GM12872 (cell line): ENCODE measurements around the gene CIPC.

Experiments
- CTCF ChIP-seq: IDR thresholded peaks from 3 replicates; pipeline ENCODE4 v1.5.1; 2011; ENCODE audit warnings: low read depth, mild to moderate bottlenecking, low read length, moderate library complexity; ENCODE audit not compliant: insufficient read depth

The CIPC gene

GRCh38 chr14:77087631-77088030, 10.4 kb upstream of the CIPC start:
- TF ChIP-seq CTCF = no peak

GRCh38 chr14:77088219-77088618, 9.8 kb upstream of the CIPC start:
- TF ChIP-seq CTCF = no peak

- TF ChIP-seq CTCF = no peak
These were observed 9.4 kb upstream of the CIPC start for GRCh38 chr14:77088645-77089044.

- no peak for TF ChIP-seq CTCF
These were observed 6.5 kb upstream of the CIPC start for GRCh38 chr14:77091518-77091917.

- no peak for TF ChIP-seq CTCF
These were observed 5.4 kb upstream of the CIPC start for GRCh38 chr14:77092676-77093075.

- TF ChIP-seq CTCF = peak; percentile 81
These were observed 3.3 kb upstream of the CIPC start for GRCh38 chr14:77094672-77095284.

- TF ChIP-seq CTCF = no peak
These were observed 905 bp upstream of the CIPC start for GRCh38 chr14:77097006-77097699.
